Smooth muscle cell (in vitro differentiated cells): ENCODE data around the gene RRBP1. TPM values are rescaled to one million over a fixed set of nuclear protein-coding genes. Genes with fewer than 3 reads are reported as not detected.

Experiments used
- DNase-seq: peaks from one replicate; lab custom pipeline; 2025; ENCODE audit not compliant: unreplicated experiment; lab: John Stamatoyannopoulos, UW
- H2AFZ ChIP-seq: fragments of 200-600 bp; sonication (generic); 2 replicates; pipeline ENCODE4 v1.6.0; 2016; ENCODE audit warnings: antibody characterized with exemption, low read depth, mild to moderate bottlenecking
- H3F3A ChIP-seq: fragments of 200-600 bp; sonication (generic); 2 replicates; pipeline ENCODE4 v1.6.0; 2017; ENCODE audit warnings: antibody characterized with exemption, low read depth
- H3K27ac ChIP-seq: fragments of 200-600 bp; sonication (generic); 2 replicates; pipeline ENCODE4 v1.5.1; 2016; ENCODE audit warnings: low read depth, mild to moderate bottlenecking
- H3K27me3 ChIP-seq: fragments of 200-600 bp; sonication (generic); 2 replicates; pipeline ENCODE4 v1.6.1; 2016; ENCODE audit warnings: low read depth, mild to moderate bottlenecking
- H3K36me3 ChIP-seq: fragments of 200-600 bp; sonication (generic); 2 replicates; pipeline ENCODE4 v1.5.1; 2016; ENCODE audit warnings: low read depth
- H3K4me1 ChIP-seq: fragments of 200-600 bp; sonication (generic); 2 replicates; pipeline ENCODE4 v1.5.1; 2016; ENCODE audit warnings: low read depth
- H3K4me2 ChIP-seq: fragments of 200-600 bp; sonication (generic); 2 replicates; pipeline ENCODE4 v1.6.0; 2016; ENCODE audit warnings: mild to moderate bottlenecking
- H3K4me3 ChIP-seq: fragments of 200-600 bp; sonication (generic); 2 replicates; pipeline ENCODE4 v1.5.1; 2016; ENCODE audit warnings: mild to moderate bottlenecking
- H3K79me2 ChIP-seq: fragments of 200-600 bp; sonication (generic); 2 replicates; pipeline ENCODE4 v1.6.0; 2016; ENCODE audit warnings: low read depth, mild to moderate bottlenecking
- H3K9ac ChIP-seq: fragments of 200-600 bp; sonication (generic); 2 replicates; pipeline ENCODE4 v1.6.0; 2016; ENCODE audit warnings: low read depth
- H3K9me3 ChIP-seq: fragments of 200-600 bp; sonication (generic); replicated peaks from 2 replicates; pipeline ENCODE4 v1.5.1; 2016; ENCODE audit warnings: low read depth
- H4K20me1 ChIP-seq: fragments of 200-600 bp; sonication (generic); 2 replicates; pipeline ENCODE4 v1.6.0; 2016; ENCODE audit warnings: low read depth
- CTCF ChIP-seq: fragments of 200-600 bp; sonication (generic); IDR thresholded peaks from 2 replicates; pipeline ENCODE4 v1.5.1; 2017; ENCODE audit warnings: borderline replicate concordance, mild to moderate bottlenecking, antibody characterized with exemption; ENCODE audit not compliant: insufficient read depth, poor library complexity, severe bottlenecking
- WGBS: methylation state at CpG from one replicate; pipeline ENCODE4 v1.1.7; 2016; ENCODE audit warnings: low lambda C conversion rate; 5-methylcytosine and 5-hydroxymethylcytosine counted together
- polyA plus RNA-seq: library from polyadenylated mRNA; unstranded; fragments of >200 nt; fragmentation: Nextera tagmentation; extraction: Ambion mirVana; gene quantifications from 2 replicates; pipeline ENCODE4 v1.2.1, GENCODE V29; 2016
- total RNA-seq: library from RNA; depleted of rRNA; stranded (reverse); fragments of >200 nt; gene quantifications from 2 replicates; pipeline ENCODE4 v1.2.3, GENCODE V29; 2014

Gene RRBP1
- total and polyA plus RNA-seq, 2 experiments from 2014 or later, result 142 to 226 TPM

GRCh38 chr20:17647391-17648314 lies 34.4 kb downstream of the RRBP1 start:
- Histone ChIP-seq H3K4me1 (peaks cover 29% of the 10 kb centered on the region), H3K79me2 (peaks cover 100% of the 10 kb centered on the region), H4K20me1 (peaks cover 100% of the 10 kb centered on the region), H3K36me3 (no peaks in the 10 kb centered on the region), H3F3A (peaks cover under 1% of the 10 kb centered on the region), H3K9me3 (no peaks in the 10 kb centered on the region), H3K9ac (no peak overlapping the region), H3K4me3 (no peak overlapping the region), H3K27ac (peak overlapping the region; percentile 44), H3K4me2 (no peak overlapping the region), H2AFZ (no peak overlapping the region), H3K27me3 (no peaks in the 10 kb centered on the region)
- DNase-seq, result no peak
- WGBS, result 93% methylated on average over 20 of the region's 20 CpGs
- no peak for TF ChIP-seq CTCF

- H3K4me1 ChIP-seq, result peaks cover 29% of the 10 kb centered on the region
- H3K36me3 ChIP-seq, result no peaks in the 10 kb centered on the region
- no peak for TF ChIP-seq CTCF
- H3K9ac ChIP-seq, result no peak overlapping the region
- no peaks in the 10 kb centered on the region for H3F3A ChIP-seq
- 83% methylated on average over 5 of the region's 5 CpGs for WGBS
- H3K27ac ChIP-seq, result no peak overlapping the region
- H3K4me2 ChIP-seq, result no peak overlapping the region
- no peak for DNase-seq
- H4K20me1 ChIP-seq, result peaks cover 100% of the 10 kb centered on the region
- no peaks in the 10 kb centered on the region for H3K27me3 ChIP-seq
- peaks cover 100% of the 10 kb centered on the region for H3K79me2 ChIP-seq
- no peaks in the 10 kb centered on the region for H3K9me3 ChIP-seq
- no peak overlapping the region for H3K4me3 ChIP-seq
- H2AFZ ChIP-seq, result no peak overlapping the region
Measured at GRCh38 chr20:17646961-17647301, 35.1 kb downstream of the RRBP1 start.

- WGBS, result 88% methylated on average over 14 of the region's 14 CpGs
- Histone ChIP-seq H2AFZ (no peak overlapping the region), H3K36me3 (no peaks in the 10 kb centered on the region), H3K9me3 (no peaks in the 10 kb centered on the region), H3K9ac (no peak overlapping the region), H3F3A (no peaks in the 10 kb centered on the region), H3K27me3 (no peaks in the 10 kb centered on the region), H3K27ac (no peak overlapping the region), H3K4me2 (no peak overlapping the region), H3K4me1 (peaks cover 29% of the 10 kb centered on the region), H4K20me1 (peaks cover 100% of the 10 kb centered on the region), H3K79me2 (peaks cover 100% of the 10 kb centered on the region), H3K4me3 (no peak overlapping the region)
- no peak for DNase-seq
- no peak for TF ChIP-seq CTCF
Measured at GRCh38 chr20:17646209-17646960, 35.7 kb downstream of the RRBP1 start.
